HuH-7 (cell line): Measurements from ENCODE around the gene PTGES3L.
"Not testable (repeated sequence)": the region's sequence is repeated elsewhere in the genome, so short reads cannot be mapped to it uniquely, and the experiment has no call there.

ENCODE experiments used
- DNase-seq: peaks from one replicate; pipeline ENCODE4 v3.0.0; 2011; ENCODE audit warnings: low spot score

The PTGES3L gene

GRCh38 chr17:42919522-42920077, 60.3 kb downstream of the PTGES3L start:
- not testable (repeated sequence) for DNase-seq

GRCh38 chr17:42918902-42919521, 60.9 kb downstream of the PTGES3L start:
- DNase-seq: no peak
